ENCODE data around the gene PMP22.

PMP22 gene

GRCh38 chr17:15261258-15261801 lies 3.8 kb downstream of the PMP22 start:
- H3K9me3 ChIP-seq (ENCODE audit: severe bottlenecking): no peaks in the 10 kb centered on the region
- peaks cover 55% of the 10 kb centered on the region for H3K27me3 ChIP-seq (ENCODE audit: insufficient read depth, poor library complexity, severe bottlenecking)
- DNase-seq (ENCODE audit: low spot score) (no peak), ATAC-seq (ENCODE audit: low read depth) (peak; percentile 53)
- no peaks in the 10 kb centered on the region for H3K4me1 ChIP-seq (ENCODE audit: insufficient read depth, poor library complexity, severe bottlenecking)
- peak overlapping the region; percentile 41 for H3K4me3 ChIP-seq (ENCODE audit: severe bottlenecking)
- H3K27ac ChIP-seq (ENCODE audit: poor library complexity, severe bottlenecking): no peak overlapping the region
- no peaks in the 10 kb centered on the region for H3K36me3 ChIP-seq (ENCODE audit: low read depth)
- no peak for TF ChIP-seq CTCF (IDR thresholded peaks at IDR 0.05; ENCODE audit: poor library complexity, severe bottlenecking)

DNA sequence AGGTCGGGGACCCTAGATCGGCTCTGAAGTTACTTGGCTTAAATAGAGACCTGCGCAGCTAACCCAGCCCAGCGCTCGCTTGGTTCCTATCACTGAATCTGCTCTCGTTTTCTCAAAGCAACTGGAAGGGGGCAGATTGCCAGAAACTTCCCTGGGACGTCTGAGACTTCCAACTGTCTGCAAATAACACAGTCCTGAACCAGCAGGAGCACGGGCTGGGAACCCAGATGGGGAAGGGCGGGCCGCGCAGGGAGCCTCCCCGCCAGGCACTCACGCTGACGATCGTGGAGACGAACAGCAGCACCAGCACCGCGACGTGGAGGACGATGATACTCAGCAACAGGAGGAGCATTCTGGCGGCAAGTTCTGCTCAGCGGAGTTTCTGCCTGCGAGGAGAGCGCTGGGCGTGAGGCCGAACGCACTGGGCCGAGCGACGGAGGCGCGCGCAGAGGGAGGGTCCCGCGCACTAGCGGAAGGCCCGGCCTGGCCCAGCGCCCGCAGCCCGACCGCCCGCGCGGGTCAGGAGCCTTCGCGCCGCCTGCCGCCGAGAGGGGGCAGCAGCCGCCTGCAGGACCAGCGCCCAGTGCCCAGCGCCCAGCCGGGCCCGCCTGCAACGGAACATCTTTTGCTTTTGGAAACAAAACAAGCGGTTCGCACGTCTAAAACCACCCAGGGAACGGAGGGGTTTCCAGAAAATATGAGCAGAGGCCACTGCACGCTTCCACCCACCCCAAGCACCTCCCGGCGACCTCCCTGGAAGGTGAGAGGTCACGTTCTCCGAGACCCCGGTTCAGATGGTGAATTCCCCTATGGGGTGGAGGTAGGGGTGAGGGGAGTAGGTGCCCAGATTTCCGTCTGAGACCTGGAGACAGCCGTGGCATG lies 4.5 kb downstream of the PMP22 start:
- DNase-seq (ENCODE audit: low spot score): no peak
- Histone ChIP-seq H3K36me3 (ENCODE audit: low read depth) (no peaks in the 10 kb centered on the region), H3K4me3 (ENCODE audit: severe bottlenecking) (peak overlapping the region; percentile 41), H3K9me3 (ENCODE audit: severe bottlenecking) (no peaks in the 10 kb centered on the region), H3K27ac (ENCODE audit: poor library complexity, severe bottlenecking) (no peak overlapping the region), H3K4me1 (ENCODE audit: insufficient read depth, poor library complexity, severe bottlenecking) (no peaks in the 10 kb centered on the region), H3K27me3 (ENCODE audit: insufficient read depth, poor library complexity, severe bottlenecking) (peaks cover 48% of the 10 kb centered on the region)
- ATAC-seq (ENCODE audit: low read depth): peak; percentile 70
- peak; percentile 93 for TF ChIP-seq CTCF (IDR thresholded peaks at IDR 0.05; ENCODE audit: poor library complexity, severe bottlenecking)

DNA sequence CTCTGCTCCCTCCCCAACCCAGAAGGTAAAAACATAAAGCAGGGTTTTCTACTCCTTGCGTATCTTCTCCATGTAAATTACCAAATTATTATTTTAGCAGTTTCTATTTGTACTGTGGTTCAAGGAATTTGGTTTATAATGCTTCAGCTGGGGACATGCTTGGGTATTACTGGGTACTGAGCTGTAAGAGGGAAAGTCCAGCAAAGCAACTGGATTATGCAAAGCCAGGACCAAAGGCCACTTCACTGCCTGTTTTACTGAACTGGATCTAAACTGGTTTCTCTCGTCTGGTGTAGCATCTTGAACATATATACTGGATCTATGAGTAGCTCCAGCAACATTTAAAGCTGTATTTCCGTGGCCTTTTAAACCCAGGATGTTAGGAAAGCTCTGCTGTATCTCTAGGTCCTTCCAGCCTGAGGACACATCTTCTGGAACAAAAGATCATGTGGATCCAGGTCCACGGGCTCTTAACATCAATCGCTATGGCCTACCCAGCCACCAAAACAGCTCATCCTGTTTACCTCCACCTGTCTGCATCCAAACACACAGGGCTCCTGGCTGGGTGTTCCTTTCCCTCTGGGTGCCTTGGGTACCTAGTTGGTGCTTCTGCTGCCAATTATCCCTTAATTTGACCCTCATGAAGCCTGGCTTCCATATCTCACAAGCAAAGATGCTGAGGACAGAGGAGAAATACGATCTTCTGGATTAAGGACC lies 7.2 kb downstream of the PMP22 start:
- ATAC-seq (ENCODE audit: low read depth): no peak

DNA sequence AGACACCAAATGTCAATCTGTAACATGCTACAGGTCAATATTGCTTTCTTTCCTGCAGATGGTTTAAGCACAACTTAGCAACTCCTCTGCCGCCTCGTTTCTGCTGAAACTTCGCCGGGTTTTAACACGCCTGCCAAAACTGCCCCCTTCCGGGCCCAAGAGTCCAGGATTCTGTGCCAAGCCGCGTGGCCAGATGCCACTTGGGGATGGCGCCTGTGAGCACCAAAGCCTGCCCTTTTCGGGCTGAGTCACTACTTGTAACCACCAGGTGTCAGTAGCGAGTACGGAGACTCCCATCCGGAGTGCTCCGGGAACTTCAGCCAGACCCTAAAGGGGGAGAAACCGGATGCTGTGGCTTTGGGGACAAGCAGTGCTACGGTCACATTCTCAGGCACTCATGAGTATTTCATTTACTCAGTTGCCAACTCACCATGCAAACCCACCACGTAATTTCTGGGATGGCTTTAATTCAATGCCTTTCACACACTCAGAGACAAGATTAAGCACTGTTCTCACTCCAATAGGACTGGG lies 7.8 kb downstream of the PMP22 start:
- no peaks in the 10 kb centered on the region for H3K9me3 ChIP-seq (ENCODE audit: severe bottlenecking)
- no peak overlapping the region for H3K27ac ChIP-seq (ENCODE audit: poor library complexity, severe bottlenecking)
- no peaks in the 10 kb centered on the region for H3K36me3 ChIP-seq (ENCODE audit: low read depth)
- no peak overlapping the region for H3K4me3 ChIP-seq (ENCODE audit: severe bottlenecking)
- H3K4me1 ChIP-seq (ENCODE audit: insufficient read depth, poor library complexity, severe bottlenecking): no peaks in the 10 kb centered on the region
- TF ChIP-seq CTCF (IDR thresholded peaks at IDR 0.05; ENCODE audit: poor library complexity, severe bottlenecking): peak; percentile 87
- no peak for DNase-seq (ENCODE audit: low spot score)
- H3K27me3 ChIP-seq (ENCODE audit: insufficient read depth, poor library complexity, severe bottlenecking): peaks cover 15% of the 10 kb centered on the region
- peak; percentile 40; the same call in 2 of the 3 replicates for ATAC-seq (ENCODE audit: low read depth)

More for the DNA sequence above, 7.2 kb downstream of the PMP22 start:
- Histone ChIP-seq H3K27ac (ENCODE audit: poor library complexity, severe bottlenecking) (no peak overlapping the region), H3K9me3 (ENCODE audit: severe bottlenecking) (no peaks in the 10 kb centered on the region), H3K4me1 (ENCODE audit: insufficient read depth, poor library complexity, severe bottlenecking) (no peaks in the 10 kb centered on the region), H3K36me3 (ENCODE audit: low read depth) (no peaks in the 10 kb centered on the region), H3K27me3 (ENCODE audit: insufficient read depth, poor library complexity, severe bottlenecking) (peaks cover 21% of the 10 kb centered on the region), H3K4me3 (ENCODE audit: severe bottlenecking) (no peak overlapping the region)
- DNase-seq (ENCODE audit: low spot score): no peak
- no peak for TF ChIP-seq CTCF (IDR thresholded peaks at IDR 0.05; ENCODE audit: poor library complexity, severe bottlenecking)
